Stimulated activated CD4-positive, alpha-beta T cell treated with anti-CD3 and anti-CD28 coated beads, Interleukin-12 subunit alpha, Interleukin-12 subunit beta, amount 100 ng/mL, for 48 hours (primary cell): ENCODE results near the gene RAB32.

ENCODE experiments used
- DNase-seq, 3 donors: peaks; one replicate each; pipeline ENCODE4 v3.0.0-alpha.2; 2020; ENCODE audit warnings: low read depth in 2 of 3, low spot score in 1 of 3

RAB32 gene

DNA sequence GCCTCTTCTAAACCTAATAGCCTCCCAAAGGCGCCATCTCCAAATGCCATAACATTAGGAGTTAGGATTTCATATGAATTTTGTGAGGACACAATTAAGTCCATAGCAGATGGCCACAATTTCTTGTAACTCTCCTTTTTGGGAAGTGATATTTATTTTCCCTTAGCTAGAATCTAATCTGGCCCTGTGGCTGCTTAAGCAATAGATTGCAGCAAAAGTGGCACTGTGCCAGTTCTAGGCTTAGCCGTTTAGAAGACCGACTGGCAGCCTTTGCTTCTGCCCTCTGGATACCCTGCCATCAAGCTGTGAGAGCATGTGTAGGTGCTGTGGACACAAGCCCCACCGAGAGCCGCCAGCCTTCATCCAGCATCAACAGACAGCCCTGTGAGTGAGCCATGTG is 39.2 kb downstream of the RAB32 start:
- no peak for DNase-seq

GRCh38 chr6:146583966-146584365 is 40.3 kb downstream of the RAB32 start:
- DNase-seq, result no peak

DNA sequence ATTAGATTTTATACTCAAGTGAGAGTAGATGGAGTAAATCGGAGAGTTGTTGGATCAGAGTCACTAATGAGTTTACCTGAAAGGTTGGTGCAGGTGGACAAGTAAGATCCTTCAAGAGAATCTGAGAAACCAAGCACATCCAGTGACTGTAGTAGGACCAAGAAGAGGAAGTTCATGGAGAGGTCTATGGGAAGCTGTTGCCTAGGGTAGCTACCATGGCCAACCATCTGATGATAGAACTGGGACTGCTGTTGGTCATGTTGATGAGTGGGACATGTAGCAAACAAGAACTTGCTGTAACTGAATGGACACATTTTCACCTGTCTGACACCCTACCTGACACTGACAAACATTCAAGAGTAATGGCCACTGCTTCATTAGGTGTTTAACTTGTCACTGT is 43.8 kb downstream of the RAB32 start:
- no peak for DNase-seq

- no peak for DNase-seq
These were observed 46.9 kb downstream of the RAB32 start for GRCh38 chr6:146590492-146590891.

GRCh38 chr6:146592451-146592850 is 48.8 kb downstream of the RAB32 start:
- DNase-seq, result no peak

DNA sequence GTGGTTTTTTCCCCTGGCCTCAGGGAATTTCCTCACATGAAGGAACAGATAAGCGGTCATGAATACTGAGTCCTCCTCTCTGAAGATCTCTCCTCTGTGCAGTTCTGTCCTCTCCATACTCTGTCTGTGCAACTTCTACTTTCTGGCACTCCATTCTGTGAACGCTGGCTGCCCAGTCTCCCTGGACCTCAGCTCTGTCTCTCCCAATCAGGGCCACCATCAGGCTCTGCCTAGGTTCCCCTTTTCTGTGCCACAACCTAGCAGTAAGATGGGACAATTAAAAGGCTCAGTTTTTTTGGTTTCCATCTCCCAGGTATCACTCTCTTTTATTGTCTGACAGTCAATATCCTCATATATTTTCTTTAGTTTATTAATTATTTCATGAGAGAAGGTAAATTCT is 50.4 kb downstream of the RAB32 start:
- no peak for DNase-seq

- DNase-seq, result no peak
These were observed 50.9 kb downstream of the RAB32 start for GRCh38 chr6:146594495-146594894.

DNA sequence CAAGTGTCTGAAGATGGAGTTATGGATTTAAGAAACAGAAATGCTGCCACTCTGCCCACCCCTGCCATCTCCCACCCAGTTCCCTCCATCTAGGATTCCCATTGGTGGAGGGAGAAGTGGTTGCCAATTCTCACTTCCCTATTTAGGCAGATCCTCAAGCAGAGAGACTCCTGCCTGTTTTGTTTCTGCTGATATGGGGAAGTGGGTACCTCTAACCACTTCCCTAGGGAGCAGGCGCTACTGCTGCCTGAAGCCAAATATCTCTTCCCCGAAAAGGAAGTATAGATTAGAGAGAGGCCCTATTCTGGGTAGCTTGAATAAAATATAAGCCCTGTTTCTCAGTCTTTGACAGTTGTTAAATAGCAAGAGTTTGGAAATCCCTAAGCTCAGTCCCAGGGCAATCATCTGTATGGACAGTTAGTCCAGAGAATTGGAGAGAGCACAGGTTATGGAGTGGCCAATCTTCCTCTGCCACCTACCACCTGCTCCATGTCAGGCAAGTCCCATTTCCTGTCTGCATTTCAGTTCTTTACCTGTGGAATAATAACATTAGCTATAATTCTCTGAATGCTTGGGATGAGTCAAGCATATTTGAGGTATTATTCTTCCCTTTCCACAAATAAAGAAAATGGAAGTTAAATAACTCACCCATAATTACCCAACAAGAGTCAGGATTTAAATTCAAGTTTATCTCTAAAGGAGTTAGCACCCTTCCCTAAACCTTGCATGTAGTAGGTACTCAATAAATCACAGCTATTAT is 52.5 kb downstream of the RAB32 start:
- DNase-seq, result no peak

- DNase-seq, result no peak
These were observed 55.3 kb downstream of the RAB32 start, which contains the start of gene ADGB for GRCh38 chr6:146598772-146599405. Gene ADGB (plus strand): TSS chr6:146598972. CDS start chr6:146599041, 69 bp downstream.

DNA sequence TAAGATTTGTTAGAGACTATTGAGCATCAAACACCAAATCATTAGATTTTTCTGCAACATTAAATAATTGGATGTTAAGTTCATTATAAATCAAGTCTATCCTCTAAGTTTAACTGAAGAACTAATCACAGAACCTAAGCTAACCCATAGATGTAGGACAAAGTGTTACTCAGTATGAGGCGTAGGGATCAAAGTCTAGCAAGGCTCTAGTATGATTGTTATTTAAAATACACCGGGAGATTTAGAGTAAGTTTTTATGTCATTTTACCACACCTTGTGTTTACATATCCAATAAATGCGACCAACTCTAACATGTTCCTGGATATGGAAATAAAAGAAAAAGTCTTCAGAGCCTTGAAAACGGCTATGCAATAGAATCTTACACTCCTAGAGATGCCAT is 57.7 kb downstream of the RAB32 start:
- no peak for DNase-seq

DNA sequence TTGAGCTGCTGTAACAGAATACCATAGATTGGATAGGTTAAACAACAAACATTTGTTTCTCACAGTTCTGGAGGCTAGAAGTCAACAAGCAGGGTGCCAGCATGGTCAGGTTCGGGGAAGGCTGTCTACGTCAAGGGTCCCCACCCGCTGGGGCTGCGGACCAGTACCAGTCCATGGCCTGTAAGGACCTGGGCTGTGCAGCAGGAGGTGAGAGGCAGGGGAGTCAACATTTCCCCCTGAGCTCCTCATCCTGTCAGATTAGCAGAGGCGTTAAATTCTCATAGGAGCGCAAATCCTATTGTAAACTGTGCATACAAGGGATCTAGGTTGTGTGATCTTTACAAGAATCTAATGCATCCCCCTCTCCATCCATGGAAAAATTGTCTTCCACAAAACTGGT is 58.9 kb downstream of the RAB32 start:
- DNase-seq, result no peak
